SK-N-DZ (cell line): ENCODE data around the gene MND1.
"Not testable (repeated sequence)": the region's sequence is repeated elsewhere in the genome, so short reads cannot be mapped to it uniquely, and the experiment has no call there.

ENCODE experiments used
- DNase-seq: peaks from one replicate; pipeline ENCODE4 v3.0.0-alpha.2; 2015; ENCODE audit warnings: low spot score
- small RNA-seq, 2 experiments: library from RNA; depleted of rRNA; stranded (forward); fragments of <200 nt; gene quantifications; one replicate each; pipeline ENCODE3, GENCODE V24; 2014

Gene MND1

GRCh38 chr4:153439831-153440230 is 95.3 kb downstream of the MND1 start:
- no peak for DNase-seq

GRCh38 chr4:153440475-153440874 is 96.0 kb downstream of the MND1 start:
- DNase-seq, result no peak

- no peak for DNase-seq
Measured at GRCh38 chr4:153447175-153447905, 102.9 kb downstream of the MND1 start.

- peak; percentile 5 for DNase-seq
Measured at GRCh38 chr4:153448003-153448731, 103.7 kb downstream of the MND1 start.

GRCh38 chr4:153449338-153449737 is 104.8 kb downstream of the MND1 start:
- no peak for DNase-seq

- DNase-seq, result no peak
Measured at GRCh38 chr4:153450544-153450917, 106.0 kb downstream of the MND1 start.

GRCh38 chr4:153451145-153451544 is 106.7 kb downstream of the MND1 start:
- DNase-seq, result not testable (repeated sequence)

- peak; percentile 11 for DNase-seq
Measured at GRCh38 chr4:153451911-153452657, 107.6 kb downstream of the MND1 start.

- no peak for DNase-seq
Measured at GRCh38 chr4:153452658-153453378, 108.3 kb downstream of the MND1 start.

- no peak for DNase-seq
Measured at GRCh38 chr4:153453402-153453801, 108.9 kb downstream of the MND1 start.

GRCh38 chr4:153458969-153459368 is 114.5 kb downstream of the MND1 start:
- DNase-seq, result no peak

- not testable (repeated sequence) for DNase-seq
Measured at GRCh38 chr4:153461549-153461948, 117.1 kb downstream of the MND1 start.

- no peak for DNase-seq
Measured at GRCh38 chr4:153464068-153464467, 119.6 kb downstream of the MND1 start.

Small RNA genes within 50 kb of the gene (small RNA-seq; reads per million reads assigned to genes)
- gene RN7SL419P, result 0 reads per million in 2 experiments
